GM12878 (cell line): ENCODE results near the gene SHANK1. TPM values are rescaled to one million over a fixed set of nuclear protein-coding genes. Genes with fewer than 3 reads are reported as not detected.

ENCODE experiments used
- ATAC-seq: fragments of 200-7000 bp; cut with Tn5 transposase; 3 replicates; pipeline ENCODE4 v1.9.1; 2020; ENCODE audit warnings: mild to moderate bottlenecking, moderate library complexity
- BruUV-seq: library from RNA; stranded (reverse); fragments of 400-500 nt; replicated peaks from 2 replicates; lab custom pipeline; 2021; lab: Mats Ljungman, UMichigan
- CTCF ChIA-PET: fragments of 300-600 bp; sonication (Branson Sonifier 250); formaldehyde crosslinking; extraction: SDS; loops from one replicate; lab custom pipeline; 2021; ENCODE audit warnings: inconsistent platforms; lab: Yijun Ruan, JAX
- POLR2A ChIA-PET: fragments of 350-600 bp; formaldehyde crosslinking; extraction: SDS; loops from one replicate; lab custom pipeline; 2021; ENCODE audit warnings: inconsistent platforms; lab: Charles Lee
- RAD21 ChIA-PET: fragments of 300-600 bp; sonication (Branson Sonifier 250); formaldehyde crosslinking; loops from one replicate; lab custom pipeline; 2023; ENCODE audit warnings: antibody characterized with exemption; ENCODE audit not compliant: unreplicated experiment; lab: Charles Lee
- SMC1A ChIA-PET: fragments of 300-600 bp; sonication (Branson Sonifier 250); formaldehyde crosslinking; loops from one replicate; lab custom pipeline; 2023; ENCODE audit not compliant: unreplicated experiment, uncharacterized antibody; lab: Charles Lee
- DNase-seq: peaks from one replicate; pipeline ENCODE4 v3.0.0-alpha.2; 2011; ENCODE audit warnings: low read depth, low spot score
- FAIRE-seq: peaks from 3 replicates; lab custom pipeline; 2011; peaks lifted over from hg19 to GRCh38; lab: Jason Lieb, UNC
- H2AFZ ChIP-seq: 2 replicates; pipeline ENCODE4 v1.6.0; 2011; ENCODE audit warnings: low read depth, low read length, control low read depth; ENCODE audit not compliant: control insufficient read depth
- H3K27ac ChIP-seq: 2 replicates; pipeline ENCODE4 v1.5.1; 2011; ENCODE audit warnings: control low read depth; ENCODE audit not compliant: control insufficient read depth, insufficient read depth
- H3K27me3 ChIP-seq, 2 experiments: replicated peaks in 1 of 2; 2 replicates each; pipeline versions ENCODE4 v1.6.0 to v1.6.1; 2011; ENCODE audit warnings: low read length in 1 of 2; ENCODE audit not compliant: control insufficient read depth in 2 of 2, insufficient read depth in 2 of 2
- H3K36me3 ChIP-seq, 2 experiments: 2 replicates each; pipeline ENCODE4 v1.5.1; 2011; ENCODE audit warnings: low read length in 1 of 2; ENCODE audit not compliant: control insufficient read depth in 2 of 2, insufficient read depth in 2 of 2
- H3K4me1 ChIP-seq: 2 replicates; pipeline ENCODE4 v1.6.1; 2011; ENCODE audit warnings: mild to moderate bottlenecking, low read length, moderate library complexity, mixed read lengths; ENCODE audit not compliant: control insufficient read depth, insufficient read depth
- H3K4me2 ChIP-seq: 2 replicates; pipeline ENCODE4 v1.6.0; 2011; ENCODE audit warnings: control low read depth; ENCODE audit not compliant: control insufficient read depth, insufficient read depth
- H3K4me3 ChIP-seq: fragments of 200-600 bp; sonication (generic); 2 replicates; pipeline ENCODE4 v1.5.1; 2016
- H3K79me2 ChIP-seq: 2 replicates; pipeline ENCODE4 v1.6.0; 2011; ENCODE audit warnings: low read length; ENCODE audit not compliant: control insufficient read depth, insufficient read depth
- H3K9ac ChIP-seq: 2 replicates; pipeline ENCODE4 v1.8.0; 2011; ENCODE audit warnings: low read length, control low read depth, mixed read lengths; ENCODE audit not compliant: control insufficient read depth, insufficient read depth
- H3K9me3 ChIP-seq: replicated peaks from 3 replicates; pipeline ENCODE4 v1.5.1; 2011; ENCODE audit warnings: mild to moderate bottlenecking, low read length; ENCODE audit not compliant: control insufficient read depth, insufficient read depth
- H4K20me1 ChIP-seq: 2 replicates; pipeline ENCODE4 v1.6.0; 2011; ENCODE audit not compliant: control insufficient read depth, insufficient read depth
- ATF7 ChIP-seq: fragments of 450-650 bp; IDR thresholded peaks from 2 replicates; pipeline ENCODE4 v1.6.1; 2016; ENCODE audit warnings: low read depth, mild to moderate bottlenecking
- CBX5 ChIP-seq: sonication (generic); IDR thresholded peaks from 2 replicates; pipeline ENCODE4 v1.6.1; 2016; ENCODE audit warnings: low read depth, moderate library complexity, mild to moderate bottlenecking, inconsistent platforms
- CHD1 ChIP-seq: IDR thresholded peaks from 2 replicates; pipeline ENCODE4 v1.6.1; 2012; ENCODE audit warnings: low read depth, low read length, improper control_type of control experiment
- DPF2 ChIP-seq: fragments of 450-650 bp; IDR thresholded peaks from 2 replicates; pipeline ENCODE4 v1.6.1; 2017; ENCODE audit warnings: mild to moderate bottlenecking
- EED ChIP-seq: sonication (generic); IDR thresholded peaks from 2 replicates; pipeline ENCODE4 v1.6.1; 2016; ENCODE audit warnings: antibody characterized with exemption, low read depth
- EGR1 ChIP-seq, 2 experiments: IDR thresholded peaks; 1 replicate in 1 of 2; 2 replicates in 1 of 2; pipeline ENCODE4 v1.6.1; 2011 to 2012; ENCODE audit warnings: low read depth in 2 of 2, low read length in 2 of 2, borderline replicate concordance in 1 of 2, mild to moderate bottlenecking in 1 of 2, moderate library complexity in 1 of 2
- FOXM1 ChIP-seq: IDR thresholded peaks from 2 replicates; pipeline ENCODE4 v1.6.1; 2012; ENCODE audit warnings: low read depth, mild to moderate bottlenecking, inconsistent platforms, low read length, moderate library complexity
- MEF2A ChIP-seq: IDR thresholded peaks from 2 replicates; pipeline ENCODE4 v1.6.1; 2011; ENCODE audit warnings: low read depth, mild to moderate bottlenecking, low read length, moderate library complexity; ENCODE audit not compliant: insufficient read depth
- MYB ChIP-seq: fragments of 150-350 bp; IDR thresholded peaks from 2 replicates; pipeline ENCODE4 v1.6.1; 2014; ENCODE audit warnings: mild to moderate bottlenecking, low read depth, low read length, borderline replicate concordance
- MYC ChIP-seq: IDR thresholded peaks from 2 replicates; pipeline ENCODE4 v1.6.1; 2011; ENCODE audit warnings: mild to moderate bottlenecking, low read length, moderate library complexity, inconsistent platforms; ENCODE audit not compliant: insufficient read depth, insufficient replicate concordance, insufficient read length, severe bottlenecking
- NBN ChIP-seq: fragments of 450-650 bp; IDR thresholded peaks from 2 replicates; pipeline ENCODE4 v1.6.1; 2016
- NFXL1 ChIP-seq: fragments of 450-650 bp; IDR thresholded peaks from 2 replicates; pipeline ENCODE4 v1.6.1; 2017; ENCODE audit warnings: antibody characterized with exemption, mild to moderate bottlenecking, borderline replicate concordance
- PAX5 ChIP-seq: IDR thresholded peaks from 2 replicates; pipeline ENCODE4 v1.6.1; 2011; ENCODE audit warnings: low read depth, low read length, borderline replicate concordance
- SUPT20H ChIP-seq: IDR thresholded peaks from 2 replicates; pipeline ENCODE4 v1.6.1; 2011; ENCODE audit warnings: low read depth, mild to moderate bottlenecking, low read length, moderate library complexity, borderline replicate concordance; ENCODE audit not compliant: control insufficient read depth
- TCF3 ChIP-seq: IDR thresholded peaks from 2 replicates; pipeline ENCODE4 v1.6.1; 2012; ENCODE audit warnings: low read depth, mild to moderate bottlenecking, low read length, borderline replicate concordance; ENCODE audit not compliant: insufficient read depth
- WGBS: methylation state at CpG from one replicate; pipeline ENCODE4 v1.1.6; 2016; ENCODE audit warnings: low lambda C conversion rate; ENCODE audit not compliant: insufficient replicate concordance, insufficient coverage; ENCODE audit errors: missing lambda C conversion rate; 5-methylcytosine and 5-hydroxymethylcytosine counted together
- in situ Hi-C: fragments of 300-500 bp; cut with MboI; formaldehyde crosslinking; loops from 9 replicates; pipeline ENCODE4 v1.14.3; 2018; ENCODE audit warnings: mixed read lengths
- intact Hi-C: fragments of 100-400 bp; cut with micrococcal nuclease; formaldehyde crosslinking; loops from one replicate; pipeline ENCODE4 v1.14.2; 2022; ENCODE audit not compliant: unreplicated experiment
- polyA plus RNA-seq, 11 experiments: library from polyadenylated mRNA; depleted of rRNA in 4 of 11; unstranded in 6 of 11; stranded (reverse) in 5 of 11; fragments of >200 nt; fragmentation: Nextera tagmentation in 4 of 11; fragmentation: Illumina TruSeq in 1 of 11; extraction: Ambion mirVana in 4 of 11; extraction: Trizol in 1 of 11; gene quantifications; 1 replicate in 1 of 11; 2 replicates in 10 of 11; pipeline versions ENCODE4 v1.2.1 to v1.2.3, GENCODE V29; 2011 to 2016; ENCODE audit warnings: inconsistent platforms in 2 of 11, missing spikeins in 2 of 11, low read depth in 1 of 11
- total RNA-seq, 4 experiments: library from RNA; depleted of rRNA in 3 of 4; stranded (reverse); fragments of >200 nt in 3 of 4; fragmentation: Illumina TruSeq in 1 of 4; extraction: Trizol in 1 of 4; gene quantifications; 2 replicates each; pipeline versions ENCODE4 v1.2.1 to v1.2.3, GENCODE V29; 2013 to 2021
- TF ChIP-seq, protein P1 (sequence below): fragments of 450-650 bp; IDR thresholded peaks from 2 replicates; pipeline ENCODE4 v1.6.1; 2017; ENCODE audit warnings: mild to moderate bottlenecking, moderate library complexity
- TF ChIP-seq, protein P2 (sequence below): IDR thresholded peaks from 2 replicates; pipeline ENCODE4 v1.6.1; 2012; ENCODE audit warnings: low read depth, low read length, improper control_type of control experiment
- TF ChIP-seq, protein P3 (sequence below): fragments of 450-650 bp; IDR thresholded peaks from 2 replicates; pipeline ENCODE4 v1.6.1; 2014; ENCODE audit warnings: mild to moderate bottlenecking

The SHANK1 gene
- total and polyA plus RNA-seq, 10 of the 15 experiments (the other 5 are each of a cell fraction or from before 2014, with no cell fraction given) = not detected

DNA sequence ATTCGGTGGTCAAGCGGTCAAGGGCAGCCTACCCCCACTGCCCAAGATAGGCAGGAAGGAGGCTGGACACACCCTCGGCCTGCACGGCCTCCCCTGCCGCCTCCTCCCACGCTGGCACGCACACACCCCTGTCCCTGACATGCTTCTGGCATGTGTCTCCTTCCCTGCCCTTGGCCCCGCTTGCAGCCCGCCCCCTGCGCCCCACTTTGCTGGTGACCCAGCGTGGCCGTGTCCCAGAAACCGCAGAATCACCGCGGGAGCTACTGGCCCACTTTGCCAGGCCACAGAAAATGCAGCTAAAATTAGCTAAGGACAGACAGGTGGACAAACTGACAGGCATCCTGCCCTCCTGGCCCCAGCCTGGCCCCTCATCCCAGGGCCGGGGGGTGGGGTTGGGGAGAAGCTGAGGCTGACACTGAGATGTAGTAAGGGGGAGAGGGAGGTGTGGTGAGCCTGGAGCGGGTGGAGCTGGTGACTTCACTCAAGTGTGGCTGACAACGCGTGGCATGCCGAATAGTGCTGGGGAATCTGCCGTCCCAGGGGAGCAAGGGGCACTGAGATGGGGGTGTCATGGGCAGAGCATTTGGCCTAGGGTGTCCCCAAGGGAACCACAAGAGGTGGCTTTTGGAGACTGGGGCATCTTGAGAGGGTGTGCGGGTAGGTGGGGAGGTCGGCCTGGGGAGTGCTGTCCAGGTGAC is 2.4 kb downstream of the SHANK1 start:
- H3K4me3 ChIP-seq = no peak overlapping the region
- ChIA-PET RAD21 (no interaction called here), POLR2A (no interaction called here), SMC1A (no interaction called here), CTCF (no interaction called here)
- H3K79me2 ChIP-seq = no peaks in the 10 kb centered on the region
- H3K36me3 ChIP-seq = no peaks in the 10 kb centered on the region
- no peaks in the 10 kb centered on the region for H4K20me1 ChIP-seq
- FAIRE-seq (no peak), ATAC-seq (no peak), DNase-seq (no peak)
- TF ChIP-seq TCF3 = no peak
- no peak for TF ChIP-seq CBX5
- no peak for TF ChIP-seq MYC
- TF ChIP-seq NFXL1 = no peak
- no peak for TF ChIP-seq MYB
- TF ChIP-seq, protein P1, sequence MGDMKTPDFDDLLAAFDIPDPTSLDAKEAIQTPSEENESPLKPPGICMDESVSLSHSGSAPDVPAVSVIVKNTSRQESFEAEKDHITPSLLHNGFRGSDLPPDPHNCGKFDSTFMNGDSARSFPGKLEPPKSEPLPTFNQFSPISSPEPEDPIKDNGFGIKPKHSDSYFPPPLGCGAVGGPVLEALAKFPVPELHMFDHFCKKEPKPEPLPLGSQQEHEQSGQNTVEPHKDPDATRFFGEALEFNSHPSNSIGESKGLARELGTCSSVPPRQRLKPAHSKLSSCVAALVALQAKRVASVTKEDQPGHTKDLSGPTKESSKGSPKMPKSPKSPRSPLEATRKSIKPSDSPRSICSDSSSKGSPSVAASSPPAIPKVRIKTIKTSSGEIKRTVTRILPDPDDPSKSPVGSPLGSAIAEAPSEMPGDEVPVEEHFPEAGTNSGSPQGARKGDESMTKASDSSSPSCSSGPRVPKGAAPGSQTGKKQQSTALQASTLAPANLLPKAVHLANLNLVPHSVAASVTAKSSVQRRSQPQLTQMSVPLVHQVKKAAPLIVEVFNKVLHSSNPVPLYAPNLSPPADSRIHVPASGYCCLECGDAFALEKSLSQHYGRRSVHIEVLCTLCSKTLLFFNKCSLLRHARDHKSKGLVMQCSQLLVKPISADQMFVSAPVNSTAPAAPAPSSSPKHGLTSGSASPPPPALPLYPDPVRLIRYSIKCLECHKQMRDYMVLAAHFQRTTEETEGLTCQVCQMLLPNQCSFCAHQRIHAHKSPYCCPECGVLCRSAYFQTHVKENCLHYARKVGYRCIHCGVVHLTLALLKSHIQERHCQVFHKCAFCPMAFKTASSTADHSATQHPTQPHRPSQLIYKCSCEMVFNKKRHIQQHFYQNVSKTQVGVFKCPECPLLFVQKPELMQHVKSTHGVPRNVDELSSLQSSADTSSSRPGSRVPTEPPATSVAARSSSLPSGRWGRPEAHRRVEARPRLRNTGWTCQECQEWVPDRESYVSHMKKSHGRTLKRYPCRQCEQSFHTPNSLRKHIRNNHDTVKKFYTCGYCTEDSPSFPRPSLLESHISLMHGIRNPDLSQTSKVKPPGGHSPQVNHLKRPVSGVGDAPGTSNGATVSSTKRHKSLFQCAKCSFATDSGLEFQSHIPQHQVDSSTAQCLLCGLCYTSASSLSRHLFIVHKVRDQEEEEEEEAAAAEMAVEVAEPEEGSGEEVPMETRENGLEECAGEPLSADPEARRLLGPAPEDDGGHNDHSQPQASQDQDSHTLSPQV = no peak
- TF ChIP-seq DPF2 = no peak
- no peak for TF ChIP-seq NBN
- no peak for TF ChIP-seq PAX5
- TF ChIP-seq, protein P2, sequence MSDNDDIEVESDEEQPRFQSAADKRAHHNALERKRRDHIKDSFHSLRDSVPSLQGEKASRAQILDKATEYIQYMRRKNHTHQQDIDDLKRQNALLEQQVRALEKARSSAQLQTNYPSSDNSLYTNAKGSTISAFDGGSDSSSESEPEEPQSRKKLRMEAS = no peak
- TF ChIP-seq, protein P3, sequence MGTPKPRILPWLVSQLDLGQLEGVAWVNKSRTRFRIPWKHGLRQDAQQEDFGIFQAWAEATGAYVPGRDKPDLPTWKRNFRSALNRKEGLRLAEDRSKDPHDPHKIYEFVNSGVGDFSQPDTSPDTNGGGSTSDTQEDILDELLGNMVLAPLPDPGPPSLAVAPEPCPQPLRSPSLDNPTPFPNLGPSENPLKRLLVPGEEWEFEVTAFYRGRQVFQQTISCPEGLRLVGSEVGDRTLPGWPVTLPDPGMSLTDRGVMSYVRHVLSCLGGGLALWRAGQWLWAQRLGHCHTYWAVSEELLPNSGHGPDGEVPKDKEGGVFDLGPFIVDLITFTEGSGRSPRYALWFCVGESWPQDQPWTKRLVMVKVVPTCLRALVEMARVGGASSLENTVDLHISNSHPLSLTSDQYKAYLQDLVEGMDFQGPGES = no peak
- TF ChIP-seq EED = no peak
- TF ChIP-seq CHD1 = no peak
- no peak for TF ChIP-seq MEF2A
- no peak for TF ChIP-seq ATF7
- TF ChIP-seq SUPT20H = no peak
- no peak for TF ChIP-seq FOXM1
- TF ChIP-seq EGR1 (IDR thresholded peaks at IDR 0.05; ENCODE audit: borderline replicate concordance in 1 of 2, low read depth in 2 of 2, low read length in 2 of 2) = no peak
- no peaks in the 10 kb centered on the region for H3K4me1 ChIP-seq
- intact Hi-C loops (no loop called here), in situ Hi-C loops (no loop called here)
- no peak overlapping the region for H2AFZ ChIP-seq
- BruUV-seq = no TSS peak
- no peak overlapping the region for H3K4me2 ChIP-seq
- no peak overlapping the region for H3K27ac ChIP-seq
- H3K27me3 ChIP-seq = peaks cover 7 to 9% of the 10 kb centered on the region in 2 experiments
- H3K9ac ChIP-seq = no peak overlapping the region
- 9% methylated on average over 23 of the region's 23 CpGs for WGBS
- no peaks in the 10 kb centered on the region for H3K9me3 ChIP-seq
